HG03175 (cell line): ENCODE measurements around the gene AGAP3.
A peak's percentile ranks its signal among the peaks of the same experiment; 100 is the strongest.

ENCODE experiments used
- ATAC-seq: cut with Tn5 transposase; IDR thresholded peaks from one replicate; pipeline ENCODE4 v1.9.1; 2021; ENCODE audit warnings: mild to moderate bottlenecking, moderate library complexity; ENCODE audit not compliant: unreplicated experiment

AGAP3 gene

DNA sequence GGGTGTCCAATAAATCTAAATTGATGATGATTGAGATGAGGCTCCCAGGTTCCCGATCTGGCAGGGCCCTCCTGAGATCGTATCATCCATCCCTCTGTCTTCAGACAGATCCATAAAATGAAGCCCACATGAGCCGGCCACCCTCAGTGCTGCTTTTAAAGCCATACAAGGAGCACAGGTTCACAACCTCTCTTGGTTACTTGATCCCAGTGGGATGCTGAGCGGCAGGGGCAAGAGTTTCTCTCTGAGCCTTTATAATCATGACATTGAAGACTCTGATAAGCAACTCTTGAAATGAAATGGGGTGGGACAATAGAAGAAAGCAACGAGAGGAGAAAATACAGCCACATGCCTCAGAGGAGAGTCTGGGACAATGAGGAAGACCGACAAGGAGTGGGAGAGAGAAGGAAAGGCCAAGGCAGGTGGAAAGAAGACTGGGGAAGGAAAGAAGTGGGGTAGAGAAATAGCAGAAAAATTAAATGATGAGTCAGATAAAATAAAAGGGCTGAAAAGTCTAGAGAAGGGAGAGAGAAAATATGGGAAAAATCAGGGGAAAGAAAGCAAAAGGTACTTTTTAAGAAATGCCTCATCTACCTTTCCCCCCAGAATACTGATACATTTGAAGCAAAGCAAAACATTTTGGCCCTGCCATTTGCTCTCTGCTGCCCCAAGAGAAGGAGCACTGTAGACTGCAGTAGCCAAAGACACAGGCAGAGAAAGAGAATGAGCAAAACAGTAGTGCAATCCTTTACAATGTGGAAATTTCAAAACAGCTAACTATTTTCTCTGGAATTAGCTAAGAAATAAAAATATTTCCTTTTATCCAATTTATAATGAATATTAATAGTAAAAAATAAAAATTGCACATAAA, 66.6 kb downstream of the AGAP3 start:
- no peak for ATAC-seq

DNA sequence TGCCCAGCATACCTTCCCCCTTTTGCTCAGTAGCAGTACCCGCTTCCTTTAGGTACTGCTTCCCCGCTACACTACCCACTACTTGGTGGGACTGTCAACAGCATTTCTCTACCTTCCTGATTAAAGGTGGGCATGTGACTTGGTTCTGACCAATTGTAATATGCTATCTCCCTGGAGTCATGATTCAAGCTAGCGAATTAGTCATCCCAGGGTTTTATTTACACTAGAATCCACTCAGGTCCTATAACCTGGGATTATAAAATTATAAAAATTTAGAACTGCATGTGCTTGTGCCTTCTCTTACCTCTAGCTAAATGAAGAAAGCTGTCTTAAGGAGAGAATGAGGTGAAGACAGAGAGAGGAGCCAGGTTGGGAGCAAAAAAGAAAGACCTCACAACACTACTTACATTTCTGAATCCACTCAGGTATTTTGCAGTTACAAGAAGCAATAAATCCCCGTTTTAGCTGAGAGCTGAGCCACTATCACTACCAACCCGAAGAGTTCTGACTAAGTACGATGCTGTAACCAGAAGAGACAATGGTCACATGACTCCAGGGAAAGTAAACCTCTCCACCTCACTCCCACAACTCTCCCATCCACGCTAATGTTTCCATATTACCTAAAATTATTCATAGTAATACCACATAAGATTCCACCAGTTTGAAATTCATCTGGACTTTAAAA, 71.5 kb downstream of the AGAP3 start:
- no peak for ATAC-seq

DNA sequence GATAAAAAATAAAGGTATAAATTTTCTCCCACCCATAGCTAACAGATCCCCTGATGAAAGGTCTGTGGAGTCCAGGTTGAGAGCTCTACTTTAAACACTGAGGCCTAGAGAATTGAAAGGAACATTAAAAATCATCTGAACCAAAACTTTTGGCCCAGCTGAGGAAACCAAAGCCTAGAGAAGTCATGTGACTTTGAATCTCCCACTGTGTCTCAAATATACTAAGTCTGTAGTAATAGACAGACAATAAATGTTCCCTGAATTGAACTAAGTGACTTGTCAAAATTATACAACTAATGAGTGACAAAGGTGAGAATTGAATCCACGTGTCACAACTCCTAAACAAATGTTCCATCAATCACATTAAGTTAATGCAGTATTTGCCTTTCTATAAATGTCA, 75.5 kb downstream of the AGAP3 start:
- ATAC-seq = no peak

DNA sequence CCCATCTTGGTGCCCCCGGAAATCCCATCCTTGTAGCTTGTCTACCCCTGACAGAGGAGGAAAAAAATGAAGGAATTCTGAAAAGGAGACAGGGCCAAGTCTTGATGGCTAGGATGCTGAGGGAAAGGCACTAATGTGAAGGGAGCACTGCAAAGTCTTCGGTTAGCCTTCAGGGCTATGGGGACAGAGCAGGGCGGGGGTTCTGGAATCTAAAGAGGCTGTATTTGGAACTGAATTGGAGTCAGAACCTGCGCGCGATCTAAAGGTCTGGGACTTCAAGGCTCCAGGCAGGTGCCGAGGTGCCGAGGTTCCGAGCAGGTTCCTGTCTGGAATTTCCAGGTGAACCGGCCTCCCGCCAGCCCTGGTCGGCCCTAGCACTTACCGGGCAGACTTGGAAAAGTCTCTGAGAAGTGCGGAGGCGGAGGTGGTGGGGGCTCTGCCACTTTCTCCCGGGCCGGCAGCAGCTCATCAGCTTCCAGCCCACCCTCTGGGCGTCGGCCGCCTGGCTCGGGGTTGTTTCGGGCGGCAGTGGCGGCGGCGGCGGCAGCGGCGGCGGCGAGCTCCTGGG, 80.4 kb downstream of the AGAP3 start:
- ATAC-seq = no peak

DNA sequence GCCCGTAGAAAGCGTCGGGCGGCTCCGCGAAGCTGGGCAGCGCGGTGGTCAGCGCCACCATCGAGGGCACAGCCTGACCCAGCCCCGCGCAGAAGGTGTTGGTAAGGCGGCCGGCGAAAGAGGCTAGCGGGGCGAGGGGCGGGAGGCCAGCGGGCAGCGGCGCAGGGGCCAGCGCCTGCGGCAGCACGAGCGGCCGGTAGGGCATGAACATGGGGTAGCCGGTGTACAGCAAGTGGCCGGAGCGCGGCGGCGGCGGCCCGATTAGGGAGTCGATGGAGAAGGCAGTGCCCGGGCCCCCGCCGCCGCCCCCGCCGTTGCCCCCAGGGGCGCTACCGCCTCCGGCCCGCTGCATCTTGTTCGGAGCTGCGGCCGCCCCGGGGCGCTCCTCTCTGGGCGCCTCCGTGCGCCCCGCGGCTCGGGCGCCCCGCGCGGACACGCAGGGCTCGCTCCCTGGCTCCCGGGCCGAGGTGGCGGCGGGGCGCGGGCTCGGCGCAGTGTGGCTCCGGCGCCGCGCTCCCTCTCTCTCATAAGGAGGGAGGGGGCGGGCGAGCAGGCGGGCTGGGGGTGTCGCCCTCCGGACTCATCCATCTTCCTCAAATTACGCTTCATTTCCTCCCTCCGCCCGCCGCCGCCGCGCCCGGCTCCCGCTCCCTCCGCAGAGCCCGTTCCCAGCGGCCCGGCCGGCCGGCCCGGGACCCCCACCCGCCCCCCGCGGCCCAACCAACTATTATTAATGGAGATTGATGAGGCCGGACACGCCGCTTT, 81.1 kb downstream of the AGAP3 start, which contains the start of gene GBX1:
TSS of gene GBX1 (minus strand) at position 498 of the 765 bp plus-strand sequence. CDS start at position 352, 146 bp downstream.
- no peak for ATAC-seq

DNA sequence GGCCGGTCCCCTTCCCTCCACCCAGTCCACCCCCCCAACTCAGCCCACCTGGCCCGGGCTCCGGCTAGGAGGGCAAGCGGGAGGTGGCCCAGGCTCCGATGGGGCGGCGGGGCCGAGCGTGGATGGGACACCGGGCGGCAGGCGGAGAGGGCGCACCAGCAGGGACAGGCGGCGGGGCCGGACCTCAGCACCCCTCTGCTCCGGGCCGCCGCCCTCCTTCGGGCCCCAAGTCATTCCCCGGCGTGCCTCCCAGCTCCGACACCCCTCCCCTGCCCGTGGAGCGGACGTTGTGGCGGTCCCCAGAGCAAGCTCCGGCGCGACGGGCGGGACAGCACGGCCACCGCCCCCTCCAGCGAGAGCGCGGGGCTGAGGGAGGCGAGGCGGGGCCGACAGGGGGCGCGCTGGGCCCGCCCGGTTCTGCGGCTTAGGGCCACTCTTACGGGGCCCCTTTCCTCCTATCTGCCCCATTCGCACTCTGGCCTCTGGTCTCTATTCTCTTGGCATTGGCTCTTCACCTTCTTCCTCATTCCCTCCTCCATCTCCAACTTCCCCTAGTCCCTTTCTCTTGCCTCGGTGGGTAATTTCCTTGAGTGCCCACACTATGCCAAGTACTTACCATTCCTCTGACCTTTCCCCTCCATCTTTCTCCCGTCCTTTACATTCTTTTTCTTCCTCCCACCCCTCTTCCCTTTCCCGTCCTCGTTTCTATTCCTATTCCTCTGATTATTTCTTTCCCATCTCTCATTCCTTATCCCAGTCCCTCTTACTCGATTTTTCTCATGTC, 81.9 kb downstream of the AGAP3 start:
- ATAC-seq = no peak

DNA sequence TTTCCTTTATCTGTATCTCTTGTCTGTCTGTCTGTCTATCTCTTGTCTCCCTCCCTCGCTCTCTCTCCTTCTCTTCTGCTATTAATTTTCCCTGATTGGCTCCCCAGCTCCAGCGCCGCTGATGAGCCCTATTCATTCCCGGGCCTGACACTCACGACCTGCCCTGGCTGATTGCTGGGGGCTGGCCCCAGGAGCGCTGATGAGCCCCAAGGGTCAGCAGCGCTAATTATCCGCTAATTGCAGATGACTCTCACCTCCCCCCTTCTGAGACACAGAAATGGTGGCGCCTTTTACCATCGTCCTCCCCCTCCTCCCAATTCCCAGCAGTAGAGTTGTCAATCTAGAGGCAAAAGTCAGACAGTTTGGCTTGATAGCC, 82.5 kb downstream of the AGAP3 start:
- no peak for ATAC-seq

DNA sequence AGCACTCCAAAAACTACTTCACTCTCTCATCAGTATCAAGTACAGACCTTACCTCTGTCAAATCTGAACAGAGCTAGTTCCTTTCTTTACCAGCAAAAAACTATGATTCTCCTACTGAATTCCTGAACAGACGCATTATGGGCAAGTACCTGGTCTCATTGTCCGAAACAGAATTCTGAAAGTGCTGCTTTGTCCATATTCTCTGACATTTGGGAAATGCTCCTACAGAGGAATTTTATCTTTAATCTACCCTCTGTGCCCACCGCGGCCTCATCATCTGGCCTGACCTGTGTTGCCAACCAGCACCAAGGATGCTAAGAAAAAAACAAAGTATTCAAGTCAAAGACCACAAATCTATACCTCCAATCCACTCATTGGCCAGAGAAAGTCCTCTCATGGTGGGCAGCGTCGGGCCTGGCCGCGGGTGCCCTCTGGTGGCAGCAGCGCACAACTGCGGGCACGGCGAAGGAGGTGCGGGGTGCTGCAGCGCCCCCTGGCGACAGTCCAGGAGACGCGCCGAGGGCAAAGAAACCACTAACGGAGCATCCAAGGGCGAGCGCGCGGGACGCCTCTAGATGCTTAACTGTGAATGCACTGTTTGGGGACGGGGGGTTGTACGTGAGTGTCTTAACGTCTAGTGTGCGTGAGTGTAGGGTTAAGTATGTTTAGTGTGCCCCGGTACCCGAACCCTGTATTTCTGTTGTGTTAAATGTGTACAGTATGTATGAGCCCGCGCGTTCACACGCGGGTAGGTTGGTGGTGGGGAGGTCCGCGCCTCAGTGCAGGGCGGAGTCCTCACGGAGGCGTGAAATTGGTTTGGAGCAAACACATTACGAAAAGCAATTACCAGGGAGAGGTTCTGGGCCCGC, 86.2 kb downstream of the AGAP3 start:
- peak; percentile 69 for ATAC-seq

DNA sequence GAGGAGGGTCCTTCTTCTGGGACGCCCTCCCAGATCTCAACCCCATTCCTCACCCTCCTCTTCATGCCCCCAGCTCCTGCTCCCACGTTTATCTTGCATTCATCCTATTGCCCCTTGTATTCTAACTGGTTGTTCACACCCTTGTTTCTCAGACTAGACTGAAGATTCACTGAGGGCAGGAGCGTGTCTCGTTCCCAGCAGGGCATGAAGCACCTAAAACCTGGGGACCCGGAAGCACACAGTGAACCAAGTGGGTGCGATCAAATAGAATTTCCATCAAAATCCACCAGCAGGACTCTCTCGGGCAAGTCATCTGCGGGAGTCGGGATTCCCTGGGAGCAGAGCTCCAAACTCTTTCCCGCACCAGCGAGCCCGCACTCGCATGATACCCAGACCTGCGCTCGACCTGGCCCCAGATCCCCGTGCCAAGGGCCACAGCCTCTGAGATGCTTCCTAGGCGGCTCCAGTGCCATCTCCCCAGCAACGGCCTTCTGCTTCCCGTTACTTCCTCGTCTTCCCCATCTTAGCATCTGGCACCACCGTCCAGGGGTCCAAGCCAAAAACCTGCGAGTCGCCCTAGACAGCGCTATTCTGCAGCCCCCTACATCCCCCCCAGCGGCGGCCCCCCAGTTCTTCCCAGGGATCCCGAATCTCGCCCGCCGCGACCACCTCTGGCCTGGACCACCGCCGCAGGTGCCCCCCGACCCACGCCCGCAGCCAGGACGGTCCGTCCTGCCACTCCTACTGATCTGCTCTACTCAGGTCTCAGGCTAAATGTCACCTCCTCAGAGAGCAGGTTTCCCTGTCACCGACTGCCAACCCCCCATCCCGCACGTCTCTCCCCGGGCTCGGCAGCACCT, 87.3 kb downstream of the AGAP3 start:
- no peak for ATAC-seq

DNA sequence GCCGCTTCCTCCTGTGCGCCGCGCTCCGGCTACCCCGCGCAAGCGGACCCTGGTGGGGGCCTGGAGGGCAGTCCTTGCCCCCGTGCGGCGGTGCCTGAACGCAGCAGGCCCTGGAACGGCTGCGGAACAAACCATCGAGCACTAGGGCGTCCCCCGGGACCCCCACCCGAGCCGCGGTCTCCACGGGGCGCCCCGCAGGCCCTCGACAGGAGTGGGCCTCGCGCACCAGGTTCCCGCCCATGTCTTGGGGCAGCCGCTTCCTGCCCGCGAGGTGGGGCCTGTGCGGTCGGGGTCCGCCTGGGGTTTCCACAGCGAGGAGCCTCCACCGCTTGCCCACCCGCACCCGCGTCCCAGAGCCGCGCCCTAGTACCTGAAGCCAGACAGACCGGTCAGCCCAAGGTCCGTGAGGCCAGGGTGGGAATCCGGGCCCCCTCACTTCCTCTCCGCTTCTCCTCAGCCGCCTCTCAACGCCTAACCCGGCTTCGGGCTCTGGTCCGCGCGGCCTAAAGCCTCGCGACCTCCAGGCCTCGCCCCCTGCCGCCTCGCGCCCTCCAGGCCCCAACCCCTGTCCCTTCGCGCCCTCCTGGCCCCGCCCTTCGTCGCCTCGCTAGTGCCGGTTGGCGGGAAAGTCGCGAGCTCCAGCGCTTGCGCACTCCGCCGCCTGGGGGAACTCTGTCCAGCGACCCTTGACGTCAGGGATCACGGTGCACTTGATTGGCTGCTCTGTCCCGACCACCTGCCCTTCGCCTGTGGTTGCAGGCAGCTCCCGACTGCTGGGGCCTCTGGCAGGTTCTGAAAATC, 88.2 kb downstream of the AGAP3 start:
- ATAC-seq = no peak

DNA sequence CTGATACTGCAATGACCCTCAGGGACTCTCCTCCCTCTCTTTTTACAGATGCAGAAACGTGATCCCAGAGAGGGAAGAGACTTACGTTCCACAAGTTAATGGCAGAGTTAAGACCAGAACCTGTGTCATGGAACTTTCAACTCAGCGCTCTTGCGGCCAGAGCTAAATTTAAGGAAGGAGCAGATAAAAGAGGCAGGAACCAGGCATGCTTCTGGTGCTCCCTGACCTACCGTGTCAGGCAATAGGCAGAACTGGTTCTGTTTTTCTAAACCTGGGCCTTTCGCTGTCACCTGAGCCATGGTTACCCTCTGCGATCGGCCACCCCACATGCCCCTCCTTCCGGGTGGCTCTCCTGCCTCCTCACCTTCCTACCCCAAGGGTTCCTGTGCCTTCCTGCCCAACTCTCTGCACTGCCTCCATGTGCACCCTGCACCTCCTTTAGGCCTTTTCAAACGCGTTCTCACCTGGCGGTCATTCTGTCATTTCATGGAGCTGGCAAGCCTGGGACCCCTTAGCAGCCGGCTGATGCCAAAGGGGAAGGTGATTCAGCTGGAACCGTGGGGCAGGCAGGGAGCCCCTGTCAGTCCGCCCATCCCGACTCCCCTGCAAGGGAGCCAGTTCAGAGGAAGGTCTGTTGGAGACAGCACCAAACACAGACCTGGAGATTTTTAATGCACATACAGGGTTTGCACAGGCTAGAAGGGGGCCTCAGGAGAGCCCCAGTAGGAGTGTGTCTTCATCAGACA, 88.9 kb downstream of the AGAP3 start:
- ATAC-seq = no peak

DNA sequence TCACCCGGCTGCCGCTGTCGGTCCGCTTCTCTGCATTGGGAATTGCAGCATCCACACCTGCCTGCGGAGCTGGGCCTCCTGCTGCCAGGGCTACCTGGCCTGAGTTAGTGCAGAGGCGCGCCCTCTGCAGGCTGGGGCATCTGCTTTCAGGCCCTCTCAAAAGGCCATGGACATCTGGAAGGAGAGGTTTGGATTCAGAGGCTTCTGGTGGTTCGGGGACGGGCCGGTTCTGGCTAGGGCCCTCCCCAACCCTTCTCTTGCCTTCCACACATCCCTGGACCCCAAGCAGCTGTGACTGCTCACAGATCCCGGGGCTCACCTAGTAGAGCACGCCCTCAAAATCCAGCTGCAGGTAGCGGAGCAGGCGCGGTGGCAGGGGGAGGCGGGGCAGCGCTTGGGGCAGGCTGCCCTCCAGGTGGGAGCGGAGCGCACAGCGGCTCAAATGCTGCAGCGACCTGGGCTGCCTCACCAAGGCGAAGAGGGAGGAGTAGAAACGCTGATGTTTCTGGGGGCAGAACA, 89.6 kb downstream of the AGAP3 start:
- no peak for ATAC-seq

DNA sequence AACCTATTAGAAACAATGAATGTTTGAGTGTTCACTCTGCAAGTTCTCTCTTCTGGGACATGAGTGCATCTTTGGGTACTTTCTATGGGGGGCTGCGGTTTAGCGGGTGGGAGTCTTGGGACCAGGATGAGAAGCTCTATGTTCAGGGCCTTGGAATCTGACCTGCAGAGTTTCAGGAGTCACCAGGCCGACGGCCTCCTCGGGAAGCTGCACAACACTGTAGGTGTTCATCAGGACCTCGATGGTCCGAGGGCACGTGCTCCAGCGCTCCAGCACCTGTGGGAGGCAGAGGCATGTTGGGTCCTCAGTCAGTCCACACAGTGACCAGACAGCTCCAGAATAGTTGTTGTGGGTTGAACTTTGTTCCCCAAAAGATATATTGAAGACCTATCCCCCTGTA, 90.1 kb downstream of the AGAP3 start:
- ATAC-seq = no peak

DNA sequence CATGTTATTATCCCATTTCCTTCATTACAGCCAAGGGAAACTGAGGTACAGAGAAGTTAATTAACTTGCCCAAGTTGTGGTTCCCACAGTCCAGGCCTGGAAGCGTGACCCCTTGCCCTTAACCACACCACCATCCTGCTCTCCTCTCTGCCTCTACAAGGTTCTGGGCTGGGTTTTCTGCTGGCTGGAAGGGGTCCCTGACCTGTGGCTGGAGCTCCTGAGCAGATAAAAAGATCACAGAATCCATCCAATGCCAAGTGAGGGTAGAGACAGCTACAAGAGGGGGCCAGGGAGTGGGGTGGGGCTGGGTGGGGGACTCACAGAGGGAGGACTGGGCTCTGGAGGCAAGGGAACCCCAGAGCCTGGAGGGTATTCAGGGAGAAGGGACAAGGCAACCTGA, 91.0 kb downstream of the AGAP3 start:
- ATAC-seq = no peak

DNA sequence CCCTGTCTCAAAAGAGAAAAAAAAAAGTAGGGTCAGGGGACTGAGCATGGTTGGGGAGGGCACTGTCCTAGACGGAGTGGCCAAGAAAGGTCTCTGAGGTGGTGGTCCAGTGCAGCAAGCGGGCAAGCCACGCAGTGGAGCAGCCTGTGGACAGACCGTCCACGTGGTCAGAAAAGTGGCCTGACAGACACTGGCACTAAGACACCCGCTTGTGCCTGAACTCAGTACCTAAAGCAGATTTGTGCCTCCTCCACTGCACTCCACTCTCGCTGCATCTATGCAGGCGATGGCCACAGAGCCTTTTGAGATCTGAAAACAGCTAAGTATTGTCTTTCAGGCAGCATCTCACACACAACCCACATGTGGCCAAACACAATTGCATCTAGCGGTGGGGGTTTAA, 92.0 kb downstream of the AGAP3 start:
- ATAC-seq = no peak

DNA sequence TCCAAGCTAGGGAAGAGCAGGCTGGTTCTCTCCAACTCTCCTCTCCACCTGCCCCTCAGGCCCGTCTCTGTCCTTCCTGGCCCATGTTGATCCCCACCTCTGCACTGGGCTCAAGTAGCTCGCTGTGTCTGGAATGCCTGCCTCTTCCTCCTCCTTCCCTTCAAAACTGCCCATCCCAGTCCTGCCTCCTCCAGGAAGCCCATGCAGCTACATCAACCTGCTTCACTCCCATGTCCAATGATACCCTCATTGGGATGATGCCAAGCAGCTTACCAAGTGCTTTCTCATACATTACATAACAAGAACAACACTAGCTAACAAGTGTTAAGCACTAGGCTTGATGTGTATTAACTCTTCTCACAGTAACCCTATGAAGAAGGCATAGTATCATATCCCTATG, 92.6 kb downstream of the AGAP3 start:
- no peak for ATAC-seq
